SH-SY5Y (cell line): Measurements from ENCODE around the gene DOCK4.

ENCODE experiments used
- GATA2 ChIP-seq: IDR thresholded peaks from 2 replicates; pipeline ENCODE4 v1.6.1; 2011; ENCODE audit warnings: mild to moderate bottlenecking, low read depth, low read length
- GATA3 ChIP-seq: IDR thresholded peaks from 2 replicates; pipeline ENCODE4 v1.6.1; 2011; ENCODE audit warnings: low read depth, mild to moderate bottlenecking, low read length, moderate library complexity

DNA sequence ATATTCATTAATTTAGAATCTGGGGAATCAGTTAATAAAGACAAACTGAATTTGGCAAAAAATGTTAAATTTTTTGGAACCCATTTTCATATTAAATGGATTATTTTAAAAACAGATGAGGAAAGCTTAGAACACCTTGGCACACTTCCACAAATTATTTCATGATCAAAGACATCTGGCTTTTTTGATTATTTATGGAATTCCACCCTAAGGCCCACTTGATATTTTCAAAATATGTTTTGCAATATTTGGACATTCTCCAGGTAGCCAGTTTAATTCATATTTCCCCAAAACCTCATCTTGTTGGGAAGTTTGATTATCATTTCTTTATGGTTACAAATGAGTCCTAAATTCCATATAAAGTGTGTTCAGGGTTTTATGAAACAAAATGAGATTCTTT, 129.9 kb downstream of the DOCK4 start:
- TF ChIP-seq GATA3 (no peak), GATA2 (no peak)
